HCT116 (cell line): Measurements from ENCODE around the gene SND1. TPM values are rescaled to one million over a fixed set of nuclear protein-coding genes. Genes with fewer than 3 reads are reported as not detected.

ENCODE experiments used
- ATAC-seq: fragments of 200-7000 bp; cut with Tn5 transposase; 2 replicates; pipeline ENCODE4 v1.9.1; 2020; ENCODE audit warnings: mild to moderate bottlenecking, moderate library complexity
- BruUV-seq: library from RNA; stranded (reverse); fragments of 400-500 nt; replicated peaks from 2 replicates; lab custom pipeline; 2021; lab: Mats Ljungman, UMichigan
- CTCF ChIA-PET: fragments of 300-600 bp; sonication (Branson Sonifier 250); formaldehyde crosslinking; loops from one replicate; lab custom pipeline; 2021; ENCODE audit warnings: antibody characterized with exemption; lab: Charles Lee
- POLR2A ChIA-PET: fragments of 300-600, 350-600 bp; sonication (Branson Sonifier 250); formaldehyde crosslinking; loops from one replicate; lab custom pipeline; 2021; ENCODE audit warnings: antibody characterized with exemption; lab: Charles Lee
- RAD21 ChIA-PET, 2 experiments: fragments of 300-600 bp; sonication (Branson Sonifier 250); formaldehyde crosslinking; loops; one replicate each; lab custom pipeline; 2023; ENCODE audit warnings: low total read pairs in 2 of 2; ENCODE audit not compliant: uncharacterized antibody in 2 of 2, unreplicated experiment in 2 of 2, low non-redundant PET in 1 of 2; lab: Charles Lee
- DNase-seq: peaks from one replicate; pipeline ENCODE4 v3.0.0-alpha.2; 2010; ENCODE audit warnings: low read depth, low spot score
- H2AFZ ChIP-seq: fragments of 200-600 bp; shearing (Covaris generic), sonication (generic); 2 replicates; pipeline ENCODE4 v1.6.1; 2017; ENCODE audit warnings: low read depth, mixed run types, mixed read lengths, antibody characterized with exemption, low read length; ENCODE audit not compliant: poor library complexity, severe bottlenecking
- H3K27ac ChIP-seq: 2 replicates; pipeline ENCODE4 v1.5.1; 2012; ENCODE audit warnings: low read depth, low read length
- H3K27me3 ChIP-seq: fragments of 200-600 bp; sonication (generic); 2 replicates; pipeline ENCODE4 v1.6.1; 2016; ENCODE audit warnings: mixed run types, low read length, mixed read lengths; ENCODE audit not compliant: insufficient read depth
- H3K36me3 ChIP-seq, 2 experiments: fragments of 200-500 bp in 1 of 2; fragments of 200-600 bp in 1 of 2; sonication (Bioruptor generic) in 1 of 2; sonication (generic) in 1 of 2; 2 replicates each; pipeline versions ENCODE4 v1.5.1 to v1.6.1; 2014 to 2016; ENCODE audit warnings: low read length in 2 of 2, inconsistent platforms in 1 of 2, mixed read lengths in 1 of 2, mixed run types in 1 of 2; ENCODE audit not compliant: insufficient read depth in 2 of 2, control insufficient read depth in 1 of 2
- H3K4me1 ChIP-seq, 2 experiments: fragments of 200-600 bp in 1 of 2; sonication (generic) in 1 of 2; 2 replicates each; pipeline versions ENCODE4 v1.5.1 to v1.6.1; 2012 to 2017; ENCODE audit warnings: low read length in 2 of 2, inconsistent platforms in 1 of 2, mild to moderate bottlenecking in 1 of 2, mixed read lengths in 1 of 2, mixed run types in 1 of 2, moderate library complexity in 1 of 2; ENCODE audit not compliant: insufficient read depth in 2 of 2, control insufficient read depth in 1 of 2
- H3K4me2 ChIP-seq: fragments of 200-600 bp; sonication (generic); 2 replicates; pipeline ENCODE4 v1.6.1; 2017; ENCODE audit warnings: mixed run types, low read length, mixed read lengths
- H3K4me3 ChIP-seq, 2 experiments: fragments of 200-600 bp in 1 of 2; sonication (generic) in 1 of 2; replicated peaks in 1 of 2; 2 replicates each; pipeline ENCODE4 v1.5.1; 2011 to 2016; ENCODE audit warnings: low read length in 2 of 2, control low read depth in 1 of 2, low read depth in 1 of 2, mild to moderate bottlenecking in 1 of 2, mixed read lengths in 1 of 2, mixed run types in 1 of 2
- H3K79me2 ChIP-seq: fragments of 200-600 bp; sonication (generic); 2 replicates; pipeline ENCODE4 v1.6.1; 2017; ENCODE audit warnings: mild to moderate bottlenecking, mixed run types, low read length, moderate library complexity, mixed read lengths; ENCODE audit not compliant: insufficient read depth
- H3K9ac ChIP-seq: fragments of 200-600 bp; sonication (generic); 2 replicates; pipeline ENCODE4 v1.6.1; 2016; ENCODE audit warnings: low read length, mixed read lengths
- H3K9me2 ChIP-seq: fragments of 200-600 bp; sonication (generic), shearing (Covaris generic); 2 replicates; pipeline ENCODE4 v1.6.1; 2017; ENCODE audit warnings: mixed run types, mild to moderate bottlenecking, moderate library complexity; ENCODE audit not compliant: insufficient read depth
- H3K9me3 ChIP-seq, 2 experiments: fragments of 200-500 bp in 1 of 2; fragments of 200-600 bp in 1 of 2; sonication (Bioruptor generic) in 1 of 2; sonication (generic) in 1 of 2; 2 replicates each; pipeline ENCODE4 v1.6.1; 2014 to 2017; ENCODE audit warnings: low read length in 2 of 2, mixed read lengths in 2 of 2, inconsistent platforms in 1 of 2, low read depth in 1 of 2, mild to moderate bottlenecking in 1 of 2, mixed run types in 1 of 2, moderate library complexity in 1 of 2; ENCODE audit not compliant: control insufficient read depth in 1 of 2, insufficient read depth in 1 of 2
- H4K20me1 ChIP-seq: fragments of 200-600 bp; sonication (generic), shearing (Covaris generic); 2 replicates; pipeline ENCODE4 v1.6.1; 2017; ENCODE audit warnings: mixed run types, mild to moderate bottlenecking, moderate library complexity; ENCODE audit not compliant: insufficient read depth
- CEBPB ChIP-seq: IDR thresholded peaks from 2 replicates; pipeline ENCODE4 v1.6.1; 2012; ENCODE audit warnings: low read depth
- EGR1 ChIP-seq: IDR thresholded peaks from 2 replicates; pipeline ENCODE4 v1.6.1; 2012; ENCODE audit warnings: low read depth
- ELF1 ChIP-seq: IDR thresholded peaks from 2 replicates; pipeline ENCODE4 v1.6.1; 2012; ENCODE audit warnings: low read depth, borderline replicate concordance
- EZH2phosphoT487 ChIP-seq: fragments of 200-600 bp; IDR thresholded peaks from 2 replicates; pipeline ENCODE4 v1.6.1; 2018; ENCODE audit warnings: antibody characterized with exemption, borderline replicate concordance
- FOSL1 ChIP-seq: IDR thresholded peaks from 2 replicates; pipeline ENCODE4 v1.6.1; 2012; ENCODE audit warnings: low read depth
- POLR2A ChIP-seq: IDR thresholded peaks from 2 replicates; pipeline ENCODE4 v1.7.0; 2011; ENCODE audit warnings: borderline replicate concordance; ENCODE audit not compliant: insufficient read depth, insufficient read length; ENCODE audit errors: extremely low read depth
- POLR2AphosphoS5 ChIP-seq: IDR thresholded peaks from 2 replicates; pipeline ENCODE4 v1.6.1; 2011; ENCODE audit warnings: mild to moderate bottlenecking, low read depth, low read length, moderate library complexity
- SP1 ChIP-seq: IDR thresholded peaks from 2 replicates; pipeline ENCODE4 v1.6.1; 2012; ENCODE audit warnings: low read depth
- SRF ChIP-seq: IDR thresholded peaks from 2 replicates; pipeline ENCODE4 v1.6.1; 2012; ENCODE audit warnings: low read depth
- TCF7L2 ChIP-seq: IDR thresholded peaks from 2 replicates; pipeline ENCODE4 v1.7.0; 2011; ENCODE audit warnings: borderline replicate concordance, inconsistent platforms; ENCODE audit not compliant: insufficient read depth, insufficient read length; ENCODE audit errors: extremely low read depth
- ZNF274 ChIP-seq: fragments of 200-500 bp; sonication (Bioruptor generic); IDR thresholded peaks from 2 replicates; pipeline ENCODE4 v1.6.1; 2014; ENCODE audit warnings: mild to moderate bottlenecking, low read depth, low read length, inconsistent platforms
- intact Hi-C: fragments of 100-400 bp; cut with micrococcal nuclease; formaldehyde crosslinking; loops from 2 replicates; pipeline ENCODE4 v1.10.0; 2022
- total RNA-seq: library from RNA; stranded (reverse); gene quantifications from one replicate; pipeline ENCODE4 v1.2.1, GENCODE V29; 2021; ENCODE audit not compliant: unreplicated experiment
- TF ChIP-seq, protein P1 (sequence below): IDR thresholded peaks from 2 replicates; pipeline ENCODE4 v1.6.1; 2012; ENCODE audit warnings: low read depth
- TF ChIP-seq, protein P2 (sequence below), 3 experiments: fragments of 200-600 bp in 1 of 3; sonication (generic) in 1 of 3; IDR thresholded peaks in 2 of 3; conservative IDR thresholded peaks in 1 of 3; 2 replicates each; pipeline ENCODE4 v1.5.1; 2012 to 2017; ENCODE audit warnings: low read depth in 2 of 3, low read length in 2 of 3, antibody characterized with exemption in 1 of 3, borderline replicate concordance in 1 of 3, control low read depth in 1 of 3, mild to moderate bottlenecking in 1 of 3, mixed read lengths in 1 of 3, mixed run types in 1 of 3, moderate library complexity in 1 of 3; ENCODE audit not compliant: insufficient read depth in 1 of 3

The SND1 gene
- total RNA-seq, 1 experiment from 2014 or later: 169 TPM

DNA sequence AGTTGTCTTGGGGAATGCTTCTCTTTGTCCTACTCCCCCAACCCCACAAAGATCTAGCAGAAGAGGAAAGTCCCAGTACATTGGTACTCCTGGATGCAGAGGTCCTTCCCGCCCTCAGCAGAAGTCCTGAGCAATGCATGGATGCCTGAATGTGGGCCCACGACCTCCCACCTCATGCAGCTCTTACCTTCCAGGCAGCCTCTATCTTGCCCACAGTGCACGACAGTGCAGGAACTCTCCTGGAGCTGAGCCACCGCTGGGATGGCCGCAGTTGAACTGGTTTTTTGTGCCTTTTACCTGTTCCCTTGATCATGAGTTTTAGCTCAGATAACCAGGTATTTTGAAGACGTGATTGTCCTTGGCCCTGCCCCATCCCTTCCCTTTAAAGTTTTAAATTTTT, 341.3 kb downstream of the SND1 start:
- ChIA-PET POLR2A (no interaction called here), RAD21 (no interaction called here)

DNA sequence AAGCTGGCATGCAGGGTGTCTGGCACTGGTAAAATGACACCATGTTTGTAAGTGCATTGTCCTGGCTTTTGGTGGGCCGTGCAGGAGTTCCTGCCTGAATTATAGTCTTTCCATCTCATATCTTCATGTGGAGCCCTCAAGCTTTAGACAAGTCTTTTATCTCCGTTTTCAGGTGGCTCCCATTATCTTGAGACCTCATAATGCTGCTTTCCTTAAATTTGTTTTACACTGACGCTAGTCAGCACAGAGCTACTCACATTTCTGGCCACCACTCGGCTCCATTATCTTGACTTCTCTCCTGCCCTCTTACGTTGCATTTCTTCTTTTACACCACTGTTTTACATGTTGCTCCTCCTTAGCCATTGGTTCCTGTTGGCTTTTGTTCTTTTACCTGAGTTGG, 342.0 kb downstream of the SND1 start:
- H4K20me1 ChIP-seq: no peaks in the 10 kb centered on the region
- ChIA-PET CTCF (no interaction called here), RAD21 (no interaction called here), POLR2A (no interaction called here)
- no peak overlapping the region for H3K4me3 ChIP-seq
- no peaks in the 10 kb centered on the region for H3K27me3 ChIP-seq
- no peaks in the 10 kb centered on the region for H3K4me1 ChIP-seq
- BruUV-seq: no TSS peak
- DNase-seq (no peak), ATAC-seq (no peak)
- no peak overlapping the region for H2AFZ ChIP-seq
- H3K9ac ChIP-seq: no peak overlapping the region
- no peaks in the 10 kb centered on the region for H3K9me3 ChIP-seq
- peaks cover 3 to 11% of the 10 kb centered on the region in 2 experiments; a peak in 2 of 4 replicates for H3K36me3 ChIP-seq
- H3K9me2 ChIP-seq: no peaks in the 10 kb centered on the region
- H3K27ac ChIP-seq: no peak overlapping the region
- no peaks in the 10 kb centered on the region for H3K79me2 ChIP-seq
- intact Hi-C loops: no loop called here
- H3K4me2 ChIP-seq: no peak overlapping the region
- no peak for TF ChIP-seq SP1
- no peak for TF ChIP-seq EZH2phosphoT487
- no peak for TF ChIP-seq ELF1
- TF ChIP-seq, protein P1, sequence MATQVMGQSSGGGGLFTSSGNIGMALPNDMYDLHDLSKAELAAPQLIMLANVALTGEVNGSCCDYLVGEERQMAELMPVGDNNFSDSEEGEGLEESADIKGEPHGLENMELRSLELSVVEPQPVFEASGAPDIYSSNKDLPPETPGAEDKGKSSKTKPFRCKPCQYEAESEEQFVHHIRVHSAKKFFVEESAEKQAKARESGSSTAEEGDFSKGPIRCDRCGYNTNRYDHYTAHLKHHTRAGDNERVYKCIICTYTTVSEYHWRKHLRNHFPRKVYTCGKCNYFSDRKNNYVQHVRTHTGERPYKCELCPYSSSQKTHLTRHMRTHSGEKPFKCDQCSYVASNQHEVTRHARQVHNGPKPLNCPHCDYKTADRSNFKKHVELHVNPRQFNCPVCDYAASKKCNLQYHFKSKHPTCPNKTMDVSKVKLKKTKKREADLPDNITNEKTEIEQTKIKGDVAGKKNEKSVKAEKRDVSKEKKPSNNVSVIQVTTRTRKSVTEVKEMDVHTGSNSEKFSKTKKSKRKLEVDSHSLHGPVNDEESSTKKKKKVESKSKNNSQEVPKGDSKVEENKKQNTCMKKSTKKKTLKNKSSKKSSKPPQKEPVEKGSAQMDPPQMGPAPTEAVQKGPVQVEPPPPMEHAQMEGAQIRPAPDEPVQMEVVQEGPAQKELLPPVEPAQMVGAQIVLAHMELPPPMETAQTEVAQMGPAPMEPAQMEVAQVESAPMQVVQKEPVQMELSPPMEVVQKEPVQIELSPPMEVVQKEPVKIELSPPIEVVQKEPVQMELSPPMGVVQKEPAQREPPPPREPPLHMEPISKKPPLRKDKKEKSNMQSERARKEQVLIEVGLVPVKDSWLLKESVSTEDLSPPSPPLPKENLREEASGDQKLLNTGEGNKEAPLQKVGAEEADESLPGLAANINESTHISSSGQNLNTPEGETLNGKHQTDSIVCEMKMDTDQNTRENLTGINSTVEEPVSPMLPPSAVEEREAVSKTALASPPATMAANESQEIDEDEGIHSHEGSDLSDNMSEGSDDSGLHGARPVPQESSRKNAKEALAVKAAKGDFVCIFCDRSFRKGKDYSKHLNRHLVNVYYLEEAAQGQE: no peak
- TF ChIP-seq POLR2AphosphoS5: no peak
- TF ChIP-seq TCF7L2: no peak
- no peak for TF ChIP-seq SRF
- TF ChIP-seq ZNF274: no peak
- TF ChIP-seq FOSL1: no peak

More for the DNA sequence above, 341.3 kb downstream of the SND1 start:
- intact Hi-C loops: no loop called here
- peaks cover 3 to 11% of the 10 kb centered on the region in 2 experiments; a peak in 2 of 4 replicates for H3K36me3 ChIP-seq
- H3K4me1 ChIP-seq: no peaks in the 10 kb centered on the region
- ATAC-seq (no peak), DNase-seq (no peak)
- H3K4me2 ChIP-seq: no peak overlapping the region
- no peak overlapping the region for H3K4me3 ChIP-seq
- H2AFZ ChIP-seq: no peak overlapping the region
- no peaks in the 10 kb centered on the region for H3K27me3 ChIP-seq
- no peaks in the 10 kb centered on the region for H3K9me3 ChIP-seq
- H3K27ac ChIP-seq: no peak overlapping the region
- no peaks in the 10 kb centered on the region for H3K79me2 ChIP-seq
- BruUV-seq: no TSS peak
- H4K20me1 ChIP-seq: no peaks in the 10 kb centered on the region
- no peaks in the 10 kb centered on the region for H3K9me2 ChIP-seq
- TF ChIP-seq POLR2A (no peak), SP1 (no peak), CEBPB (no peak), EGR1 (no peak)
- TF ChIP-seq, protein P2, sequence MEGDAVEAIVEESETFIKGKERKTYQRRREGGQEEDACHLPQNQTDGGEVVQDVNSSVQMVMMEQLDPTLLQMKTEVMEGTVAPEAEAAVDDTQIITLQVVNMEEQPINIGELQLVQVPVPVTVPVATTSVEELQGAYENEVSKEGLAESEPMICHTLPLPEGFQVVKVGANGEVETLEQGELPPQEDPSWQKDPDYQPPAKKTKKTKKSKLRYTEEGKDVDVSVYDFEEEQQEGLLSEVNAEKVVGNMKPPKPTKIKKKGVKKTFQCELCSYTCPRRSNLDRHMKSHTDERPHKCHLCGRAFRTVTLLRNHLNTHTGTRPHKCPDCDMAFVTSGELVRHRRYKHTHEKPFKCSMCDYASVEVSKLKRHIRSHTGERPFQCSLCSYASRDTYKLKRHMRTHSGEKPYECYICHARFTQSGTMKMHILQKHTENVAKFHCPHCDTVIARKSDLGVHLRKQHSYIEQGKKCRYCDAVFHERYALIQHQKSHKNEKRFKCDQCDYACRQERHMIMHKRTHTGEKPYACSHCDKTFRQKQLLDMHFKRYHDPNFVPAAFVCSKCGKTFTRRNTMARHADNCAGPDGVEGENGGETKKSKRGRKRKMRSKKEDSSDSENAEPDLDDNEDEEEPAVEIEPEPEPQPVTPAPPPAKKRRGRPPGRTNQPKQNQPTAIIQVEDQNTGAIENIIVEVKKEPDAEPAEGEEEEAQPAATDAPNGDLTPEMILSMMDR (IDR thresholded peaks at IDR 0.05 in 2 of 3, conservative IDR thresholded peaks at IDR 0.05 in 1 of 3; ENCODE audit: borderline replicate concordance in 1 of 3, insufficient read depth in 1 of 3, low read depth in 2 of 3, low read length in 2 of 3): no peak
- H3K9ac ChIP-seq: no peak overlapping the region
- CTCF ChIA-PET: no interaction called here
